ENCODE measurements around the gene INSR.
A peak's percentile ranks its signal among the peaks of the same experiment; 100 is the strongest.
"Not testable (repeated sequence)": the region's sequence is repeated elsewhere in the genome, so short reads cannot be mapped to it uniquely, and the experiment has no call there.

Gene INSR

GRCh38 chr19:7217861-7218260 is 76.4 kb downstream of the INSR start:
- no peak for DNase-seq

- no peak for DNase-seq
Observed at GRCh38 chr19:7216373-7216902, 77.8 kb downstream of the INSR start.

- no peak for DNase-seq
Observed at GRCh38 chr19:7215176-7215575, 79.0 kb downstream of the INSR start.

- DNase-seq = no peak
Observed at GRCh38 chr19:7214324-7215089, 79.7 kb downstream of the INSR start.

- no peak for DNase-seq
Observed at GRCh38 chr19:7213628-7214323, 80.4 kb downstream of the INSR start.

- no peak for DNase-seq
Observed at GRCh38 chr19:7211191-7211951, 82.8 kb downstream of the INSR start.

- DNase-seq = no peak
Observed at GRCh38 chr19:7210359-7210758, 83.9 kb downstream of the INSR start.

GRCh38 chr19:7209597-7210325 is 84.5 kb downstream of the INSR start:
- not testable (repeated sequence) for DNase-seq

- not testable (repeated sequence) for DNase-seq
Observed at GRCh38 chr19:7209036-7209435, 85.2 kb downstream of the INSR start.

- no peak for DNase-seq
Observed at GRCh38 chr19:7203332-7203731, 90.9 kb downstream of the INSR start.

- no peak for DNase-seq
Observed at GRCh38 chr19:7202888-7203287, 91.3 kb downstream of the INSR start.

GRCh38 chr19:7200736-7201135 is 93.5 kb downstream of the INSR start:
- DNase-seq = no peak

- DNase-seq = no peak
Observed at GRCh38 chr19:7199613-7200533, 94.3 kb downstream of the INSR start.

- peak; percentile 83 for DNase-seq
Observed at GRCh38 chr19:7197760-7198696, 96.2 kb downstream of the INSR start.

GRCh38 chr19:7197119-7197759 is 97.0 kb downstream of the INSR start:
- peak; percentile 76 for DNase-seq

GRCh38 chr19:7196763-7197118 is 97.5 kb downstream of the INSR start:
- DNase-seq = no peak

- DNase-seq = no peak
Observed at GRCh38 chr19:7195046-7195445, 99.2 kb downstream of the INSR start.

GRCh38 chr19:7194566-7194965 is 99.6 kb downstream of the INSR start:
- DNase-seq = no peak

GRCh38 chr19:7191946-7192691 is 102.1 kb downstream of the INSR start:
- DNase-seq = peak; percentile 11

All from effector CD8-positive, alpha-beta T cell (primary cell).